HG02938 (cell line): Measurements from ENCODE around the gene PRELP.
"Not testable (repeated sequence)": the region's sequence is repeated elsewhere in the genome, so short reads cannot be mapped to it uniquely, and the experiment has no call there.

Experiments
- ATAC-seq: cut with Tn5 transposase; IDR thresholded peaks from one replicate; pipeline ENCODE4 v1.9.1; 2021; ENCODE audit warnings: mild to moderate bottlenecking, moderate library complexity; ENCODE audit not compliant: unreplicated experiment

The PRELP gene

GRCh38 chr1:203475012-203475981 is at the start of gene PRELP:
TSS of gene PRELP (plus strand) at chr1:203475806. CDS start at chr1:203483185, 7,379 bp downstream.
- no peak for ATAC-seq

GRCh38 chr1:203426366-203426765 is 49.2 kb upstream of the PRELP start:
- ATAC-seq = no peak

GRCh38 chr1:203426870-203427269 is 48.7 kb upstream of the PRELP start:
- ATAC-seq = no peak

GRCh38 chr1:203427451-203427850 is 48.2 kb upstream of the PRELP start:
- no peak for ATAC-seq

GRCh38 chr1:203428981-203429599 is 46.5 kb upstream of the PRELP start:
- ATAC-seq = no peak

GRCh38 chr1:203435615-203436014 is 40.0 kb upstream of the PRELP start:
- no peak for ATAC-seq

GRCh38 chr1:203437696-203438315 is 37.8 kb upstream of the PRELP start:
- ATAC-seq = no peak

- ATAC-seq = no peak
Observed at GRCh38 chr1:203439131-203439730, 36.4 kb upstream of the PRELP start.

- ATAC-seq = no peak
Observed at GRCh38 chr1:203440771-203441170, 34.8 kb upstream of the PRELP start.

GRCh38 chr1:203441766-203442165 is 33.8 kb upstream of the PRELP start:
- ATAC-seq = no peak

GRCh38 chr1:203442821-203443220 is 32.8 kb upstream of the PRELP start:
- ATAC-seq = no peak

- no peak for ATAC-seq
Observed at GRCh38 chr1:203443296-203443695, 32.3 kb upstream of the PRELP start.

- no peak for ATAC-seq
Observed at GRCh38 chr1:203444171-203444576, 31.4 kb upstream of the PRELP start.

- ATAC-seq = no peak
Observed at GRCh38 chr1:203447151-203447550, 28.5 kb upstream of the PRELP start.

GRCh38 chr1:203447598-203447997 is 28.0 kb upstream of the PRELP start:
- ATAC-seq = not testable (repeated sequence)

- ATAC-seq = no peak
Observed at GRCh38 chr1:203448521-203449061, 27.0 kb upstream of the PRELP start.

GRCh38 chr1:203450001-203450400 is 25.6 kb upstream of the PRELP start:
- ATAC-seq = no peak

GRCh38 chr1:203450479-203451149 is 25.0 kb upstream of the PRELP start:
- no peak for ATAC-seq

GRCh38 chr1:203451836-203452784 is 23.5 kb upstream of the PRELP start:
- no peak for ATAC-seq
